ENCODE measurements around the gene TRIM5.
"Not testable (repeated sequence)": the region's sequence is repeated elsewhere in the genome, so short reads cannot be mapped to it uniquely, and the experiment has no call there.

The TRIM5 gene

GRCh38 chr11:5689551-5689983, 4.7 kb upstream of the TRIM5 start, which contains the start of gene TRIM22:
Gene TRIM22 (plus strand): TSS chr11:5689790. CDS start chr11:5696233, 6,443 bp downstream.
- DNase-seq (ENCODE audit: extremely low read depth in 1 of 2, low read depth in 1 of 2), result peak in 1 of 2 donors; percentile 18

- no peak for DNase-seq (ENCODE audit: extremely low read depth in 1 of 2, low read depth in 1 of 2)
Observed at GRCh38 chr11:5688482-5688881, 3.6 kb upstream of the TRIM5 start.

GRCh38 chr11:5686426-5686825, 1.6 kb upstream of the TRIM5 start:
- no peak for DNase-seq (ENCODE audit: extremely low read depth in 1 of 2, low read depth in 1 of 2)

- DNase-seq (ENCODE audit: extremely low read depth in 1 of 2, low read depth in 1 of 2), result no peak
Observed at GRCh38 chr11:5684036-5684645, 733 bp downstream of the TRIM5 start.

- DNase-seq (ENCODE audit: extremely low read depth in 1 of 2, low read depth in 1 of 2), result peak in 1 of 2 donors; percentile 15
Observed at GRCh38 chr11:5683620-5684019, 1.3 kb downstream of the TRIM5 start.

GRCh38 chr11:5682890-5683441, 1.9 kb downstream of the TRIM5 start:
- DNase-seq (ENCODE audit: extremely low read depth in 1 of 2, low read depth in 1 of 2), result not testable (repeated sequence)

GRCh38 chr11:5679811-5680210, 5.1 kb downstream of the TRIM5 start:
- DNase-seq (ENCODE audit: extremely low read depth in 1 of 2, low read depth in 1 of 2), result no peak

- DNase-seq (ENCODE audit: extremely low read depth in 1 of 2, low read depth in 1 of 2), result no peak
Observed at GRCh38 chr11:5674391-5674790, 10.5 kb downstream of the TRIM5 start.

- no peak for DNase-seq (ENCODE audit: extremely low read depth in 1 of 2, low read depth in 1 of 2)
Observed at GRCh38 chr11:5671831-5672230, 13.0 kb downstream of the TRIM5 start.

- no peak for DNase-seq (ENCODE audit: extremely low read depth in 1 of 2, low read depth in 1 of 2)
Observed at GRCh38 chr11:5666402-5666793, 18.5 kb downstream of the TRIM5 start.

- no peak for DNase-seq (ENCODE audit: extremely low read depth in 1 of 2, low read depth in 1 of 2)
Observed at GRCh38 chr11:5665746-5666401, 19.0 kb downstream of the TRIM5 start.

- no peak for DNase-seq (ENCODE audit: extremely low read depth in 1 of 2, low read depth in 1 of 2)
Observed at GRCh38 chr11:5665051-5665570, 19.8 kb downstream of the TRIM5 start.

GRCh38 chr11:5663511-5663910, 21.4 kb downstream of the TRIM5 start:
- DNase-seq (ENCODE audit: extremely low read depth in 1 of 2, low read depth in 1 of 2), result no peak

GRCh38 chr11:5658318-5658717, 26.6 kb downstream of the TRIM5 start:
- no peak for DNase-seq (ENCODE audit: extremely low read depth in 1 of 2, low read depth in 1 of 2)

- not testable (repeated sequence) for DNase-seq (ENCODE audit: extremely low read depth in 1 of 2, low read depth in 1 of 2)
Observed at GRCh38 chr11:5656956-5657355, 27.9 kb downstream of the TRIM5 start.

- DNase-seq (ENCODE audit: extremely low read depth in 1 of 2, low read depth in 1 of 2), result no peak
Observed at GRCh38 chr11:5655474-5655873, 29.4 kb downstream of the TRIM5 start.

GRCh38 chr11:5646139-5646538, 38.7 kb downstream of the TRIM5 start:
- no peak for DNase-seq (ENCODE audit: extremely low read depth in 1 of 2, low read depth in 1 of 2)

GRCh38 chr11:5643585-5643984, 41.3 kb downstream of the TRIM5 start:
- no peak for DNase-seq (ENCODE audit: extremely low read depth in 1 of 2, low read depth in 1 of 2)

GRCh38 chr11:5639953-5640352, 44.9 kb downstream of the TRIM5 start:
- DNase-seq (ENCODE audit: extremely low read depth in 1 of 2, low read depth in 1 of 2), result no peak

GRCh38 chr11:5631969-5632635, 52.8 kb downstream of the TRIM5 start:
- DNase-seq (ENCODE audit: extremely low read depth in 1 of 2, low read depth in 1 of 2), result no peak

GRCh38 chr11:5631417-5631816, 53.5 kb downstream of the TRIM5 start:
- no peak for DNase-seq (ENCODE audit: extremely low read depth in 1 of 2, low read depth in 1 of 2)

Data from stimulated activated CD8-positive, alpha-beta memory T cell treated with anti-CD3 and anti-CD28 coated beads, Interleukin-7, amount 100 ng/mL, for 48 hours (primary cell).